Measurements from ENCODE around the gene LTA. TPM values are rescaled to one million over a fixed set of nuclear protein-coding genes. Genes with fewer than 3 reads are reported as not detected.
A peak's percentile ranks its signal among the peaks of the same experiment; 100 is the strongest.
"Not testable (repeated sequence)": the region's sequence is repeated elsewhere in the genome, so short reads cannot be mapped to it uniquely, and the experiment has no call there.

The LTA gene
- total RNA-seq, 2 experiments from 2014 or later: 328 to 335 TPM

DNA sequence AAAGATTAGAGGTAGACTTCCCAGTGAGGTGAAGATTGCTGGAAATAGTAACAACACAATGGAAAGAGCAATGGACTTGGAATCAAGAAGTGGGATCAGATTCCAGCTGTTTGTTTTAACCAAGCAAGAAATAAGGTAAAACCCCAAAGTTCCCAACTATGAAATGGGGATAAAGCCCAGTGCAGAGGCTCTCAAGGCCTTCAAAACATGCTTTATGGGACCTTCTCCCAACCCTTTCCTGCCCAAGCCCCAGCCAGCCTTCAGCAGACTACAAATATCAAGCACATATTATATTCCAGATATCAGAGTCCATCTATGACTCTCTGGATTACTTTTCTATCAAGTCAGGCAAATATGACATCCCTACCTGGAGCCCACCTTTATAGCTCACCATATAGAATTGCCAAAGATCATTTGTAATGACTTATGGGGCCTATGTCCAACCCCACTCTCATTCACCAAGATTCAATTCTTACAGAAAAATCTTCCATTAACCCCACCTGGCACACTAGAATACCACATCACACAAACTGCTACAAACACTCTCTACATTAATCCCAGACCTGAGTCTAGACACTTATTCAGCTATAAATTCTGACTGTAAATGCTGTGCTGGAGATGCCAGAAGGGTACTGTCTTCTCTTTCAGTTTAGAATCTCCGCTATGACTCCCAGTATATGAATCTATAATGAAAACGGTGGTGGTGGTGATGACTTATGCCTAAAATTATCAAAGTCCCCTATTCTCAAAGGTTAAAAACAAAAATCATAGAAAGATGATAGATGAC is 36.4 kb upstream of the LTA start:
- no peaks in the 10 kb centered on the region for H3K9me3 Mint-ChIP-seq
- peaks cover 64% of the 10 kb centered on the region for H3K4me1 Mint-ChIP-seq
- H3K36me3 Mint-ChIP-seq: peaks cover 74% of the 10 kb centered on the region
- no peak for DNase-seq
- no peak overlapping the region for H3K4me3 Mint-ChIP-seq
- H3K27ac Mint-ChIP-seq: peak overlapping the region; percentile 72
- H3K27me3 Mint-ChIP-seq: no peaks in the 10 kb centered on the region

DNA sequence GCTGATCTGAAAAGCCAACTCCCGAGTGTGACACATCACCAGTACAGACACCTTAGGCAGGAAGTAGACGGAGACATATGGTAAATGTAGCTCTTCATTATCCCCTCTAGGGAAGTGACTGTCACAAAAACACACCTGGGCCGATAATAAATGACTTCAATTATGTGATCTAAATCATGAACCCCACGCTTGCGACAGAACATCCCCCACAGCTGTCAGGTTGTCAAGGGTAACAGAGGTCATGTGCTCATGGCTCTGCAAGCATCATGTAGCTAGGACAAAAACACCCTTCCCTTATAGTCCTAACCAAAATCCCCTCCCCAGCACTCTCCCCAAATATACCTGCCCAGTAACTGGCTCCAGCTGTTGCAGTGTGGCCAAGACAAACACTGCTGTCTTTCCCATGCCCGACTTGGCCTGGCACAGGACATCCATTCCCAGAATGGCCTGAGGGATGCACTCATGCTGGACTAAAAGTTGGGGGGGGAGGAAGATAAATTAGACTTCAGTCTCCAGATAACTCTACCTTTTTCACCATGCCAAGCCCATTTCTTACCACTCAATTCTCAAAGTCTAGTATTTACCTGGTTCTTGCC is 33.2 kb upstream of the LTA start:
- no peak for DNase-seq
- H3K36me3 Mint-ChIP-seq: peaks cover 64% of the 10 kb centered on the region
- no peaks in the 10 kb centered on the region for H3K9me3 Mint-ChIP-seq
- H3K4me1 Mint-ChIP-seq: peaks cover 57% of the 10 kb centered on the region
- peak overlapping the region; percentile 81 for H3K4me3 Mint-ChIP-seq
- H3K27ac Mint-ChIP-seq: peak overlapping the region; percentile 68
- no peaks in the 10 kb centered on the region for H3K27me3 Mint-ChIP-seq

- Mint-ChIP-seq H3K9me3 (no peaks in the 10 kb centered on the region), H3K27me3 (no peaks in the 10 kb centered on the region), H3K27ac (peak overlapping the region; percentile 95), H3K4me3 (peak overlapping the region; percentile 81), H3K36me3 (peaks cover 51% of the 10 kb centered on the region), H3K4me1 (peaks cover 46% of the 10 kb centered on the region)
- DNase-seq: no peak
These were observed 31.4 kb upstream of the LTA start for GRCh38 chr6:31540640-31541039.

- H3K9me3 Mint-ChIP-seq: no peaks in the 10 kb centered on the region
These were observed 30.9 kb upstream of the LTA start for GRCh38 chr6:31541059-31541657.

GRCh38 chr6:31541658-31542521 is 30.2 kb upstream of the LTA start, which contains the start of gene DDX39B:
DDX39B (minus strand) TSS chr6:31542003; CDS start chr6:31540532, 1,471 bp downstream.
- H3K4me1 Mint-ChIP-seq: peaks cover 41% of the 10 kb centered on the region
- H3K27ac Mint-ChIP-seq: peak within 1 kb of the TSS; percentile 95
- no peaks in the 10 kb centered on the region for H3K27me3 Mint-ChIP-seq
- DNase-seq: peak; percentile 93
- H3K9me3 Mint-ChIP-seq: no peaks in the 10 kb centered on the region
- peak within 1 kb of the TSS; percentile 81 for H3K4me3 Mint-ChIP-seq
- peaks cover 39% of the 10 kb centered on the region for H3K36me3 Mint-ChIP-seq

More at GRCh38 chr6:31541059-31541657, 30.9 kb upstream of the LTA start:
- Mint-ChIP-seq H3K27me3 (no peaks in the 10 kb centered on the region), H3K4me1 (peaks cover 45% of the 10 kb centered on the region), H3K36me3 (peaks cover 46% of the 10 kb centered on the region), H3K27ac (peak overlapping the region; percentile 95), H3K4me3 (peak overlapping the region; percentile 81)
- DNase-seq: peak; percentile 61

DNA sequence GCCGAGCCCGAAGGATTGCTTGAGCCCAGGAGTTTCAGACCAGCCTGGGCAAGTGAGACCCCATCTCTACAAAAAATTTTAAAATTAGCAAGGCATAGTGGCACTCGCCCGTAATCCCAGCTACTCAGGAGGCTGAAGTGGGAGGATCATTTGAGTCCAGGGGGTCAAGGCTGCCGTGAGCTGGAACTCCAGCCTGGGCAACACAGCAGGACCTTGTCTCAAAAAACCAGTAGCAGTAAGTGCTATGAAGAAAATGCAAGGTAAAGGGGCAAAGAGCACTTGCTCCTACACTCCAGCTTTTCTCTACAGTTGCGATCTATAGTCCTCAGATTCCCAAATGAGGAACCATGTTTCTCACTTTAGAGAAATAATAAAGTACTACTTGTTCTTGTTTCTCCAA is 28.4 kb upstream of the LTA start:
- Mint-ChIP-seq H3K4me3 (peak overlapping the region; percentile 81), H3K27ac (no peak overlapping the region), H3K9me3 (no peaks in the 10 kb centered on the region), H3K36me3 (peaks cover 30% of the 10 kb centered on the region), H3K4me1 (peaks cover 37% of the 10 kb centered on the region), H3K27me3 (no peaks in the 10 kb centered on the region)
- no peak for DNase-seq

DNA sequence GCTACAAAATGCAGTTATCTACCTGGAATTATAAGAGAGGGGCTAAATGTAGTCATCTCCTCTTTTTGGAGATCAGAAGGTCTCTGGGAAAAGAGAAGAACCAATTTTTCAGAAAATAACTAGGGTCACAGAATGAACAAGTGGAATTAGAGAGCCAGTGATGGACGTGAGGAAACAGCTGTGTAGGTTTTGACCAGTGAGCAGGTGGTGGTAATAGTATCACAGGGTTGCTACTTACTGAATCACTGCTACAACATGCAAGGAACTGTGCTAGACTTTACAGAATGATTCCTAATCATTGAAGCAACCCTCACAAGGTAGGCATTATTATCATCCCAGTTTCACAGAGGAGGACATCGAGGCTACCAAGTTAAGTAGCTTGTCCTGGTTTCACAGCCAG is 27.4 kb upstream of the LTA start:
- Mint-ChIP-seq H3K4me1 (peaks cover 33% of the 10 kb centered on the region), H3K27me3 (no peaks in the 10 kb centered on the region), H3K36me3 (peaks cover 21% of the 10 kb centered on the region), H3K9me3 (no peaks in the 10 kb centered on the region), H3K4me3 (no peak overlapping the region), H3K27ac (no peak overlapping the region)
- DNase-seq: no peak

- no peak overlapping the region for H3K4me3 Mint-ChIP-seq
- no peaks in the 10 kb centered on the region for H3K27me3 Mint-ChIP-seq
- H3K9me3 Mint-ChIP-seq: no peaks in the 10 kb centered on the region
- H3K36me3 Mint-ChIP-seq: peaks cover 15% of the 10 kb centered on the region
- DNase-seq: no peak
- H3K4me1 Mint-ChIP-seq: peaks cover 27% of the 10 kb centered on the region
- no peak overlapping the region for H3K27ac Mint-ChIP-seq
These were observed 26.8 kb upstream of the LTA start for GRCh38 chr6:31545291-31545690.

DNA sequence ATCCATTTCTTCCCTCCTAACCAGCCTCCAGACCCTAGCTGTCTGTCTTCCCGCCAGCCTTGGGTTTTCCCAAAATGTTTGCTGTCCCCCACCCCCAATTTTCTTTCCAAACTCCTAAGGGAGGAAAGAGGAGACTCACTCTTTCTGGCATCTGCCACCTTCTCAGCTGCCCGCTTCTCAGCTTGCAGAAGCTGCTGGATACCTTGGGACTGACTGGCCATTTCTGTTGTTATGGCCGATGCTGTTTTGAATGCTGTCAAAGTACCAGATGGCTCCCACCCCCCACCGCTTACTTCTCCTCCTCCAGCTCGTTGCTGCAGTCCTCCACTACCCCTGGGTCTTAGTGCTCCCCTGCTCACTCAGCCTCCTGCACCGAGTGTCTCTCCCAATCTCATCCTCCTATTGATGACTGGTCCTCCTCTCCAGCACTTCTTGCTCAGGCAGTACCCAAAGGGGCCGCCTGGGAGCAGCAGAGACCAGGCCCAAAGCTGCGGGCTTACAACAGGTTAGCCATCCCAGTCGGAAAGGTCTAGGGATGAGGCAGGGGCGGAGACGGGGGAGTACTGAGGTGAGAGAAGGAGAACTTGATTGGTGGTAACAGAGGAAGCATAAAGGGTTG is 25.6 kb upstream of the LTA start, which contains the start of gene ATP6V1G2:
TSS of gene ATP6V1G2 (minus strand) at position 270 of the 619 bp plus-strand sequence. CDS start at position 221, 49 bp downstream.
- H3K36me3 Mint-ChIP-seq: peaks cover 8% of the 10 kb centered on the region
- peaks cover 29% of the 10 kb centered on the region for H3K4me1 Mint-ChIP-seq
- no peaks in the 10 kb centered on the region for H3K27me3 Mint-ChIP-seq
- DNase-seq: peak; percentile 90
- H3K4me3 Mint-ChIP-seq: peak within 1 kb of the TSS; percentile 84
- H3K9me3 Mint-ChIP-seq: no peaks in the 10 kb centered on the region
- peak within 1 kb of the TSS; percentile 86 for H3K27ac Mint-ChIP-seq

DNA sequence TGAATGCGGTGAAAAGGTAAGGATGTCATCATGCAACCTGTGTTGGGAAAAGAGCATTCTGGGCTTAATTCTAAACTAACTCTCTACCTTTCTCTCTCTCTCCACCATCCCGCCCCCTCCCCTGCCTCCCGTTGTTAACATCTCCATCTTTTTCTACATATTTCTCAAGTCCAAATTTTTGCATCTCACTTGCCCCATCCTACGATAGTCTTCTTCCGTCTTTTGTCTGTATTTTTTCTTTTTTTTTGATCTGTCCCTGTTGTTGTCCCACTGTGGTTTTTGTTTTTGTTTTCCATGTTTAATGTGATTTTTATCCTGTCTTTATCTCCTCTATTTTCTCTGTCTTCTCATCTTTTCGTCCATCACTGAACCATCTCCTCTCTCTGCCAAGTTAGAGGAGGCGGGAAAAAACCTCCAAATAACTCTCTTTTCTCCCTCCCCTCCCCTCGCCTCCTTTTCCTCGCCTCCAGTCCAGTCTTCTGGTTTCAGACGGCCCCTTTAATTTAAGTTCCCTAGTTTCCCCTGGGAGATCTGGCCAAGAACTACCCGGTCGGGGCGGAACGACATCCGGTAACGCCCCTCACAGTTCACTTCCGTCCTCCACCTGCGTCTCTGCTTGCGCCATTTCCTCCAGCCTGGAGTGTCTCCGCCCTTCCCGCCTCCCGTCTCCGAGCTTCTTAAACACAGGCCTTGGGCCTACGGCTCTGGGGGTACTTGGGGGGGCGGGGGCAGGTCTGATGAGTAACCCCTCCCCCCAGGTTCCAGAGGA is 24.9 kb upstream of the LTA start, which contains the start of gene NFKBIL1:
TSS of gene NFKBIL1 (plus strand) at position 651 of the 769 bp plus-strand sequence. CDS start at position 738, 87 bp downstream.
- DNase-seq: peak; percentile 93
- Mint-ChIP-seq H3K27ac (peak within 1 kb of the TSS; percentile 86), H3K27me3 (no peaks in the 10 kb centered on the region), H3K9me3 (no peaks in the 10 kb centered on the region), H3K36me3 (peaks cover 7% of the 10 kb centered on the region), H3K4me3 (peak within 1 kb of the TSS; percentile 84), H3K4me1 (peaks cover 30% of the 10 kb centered on the region)

DNA sequence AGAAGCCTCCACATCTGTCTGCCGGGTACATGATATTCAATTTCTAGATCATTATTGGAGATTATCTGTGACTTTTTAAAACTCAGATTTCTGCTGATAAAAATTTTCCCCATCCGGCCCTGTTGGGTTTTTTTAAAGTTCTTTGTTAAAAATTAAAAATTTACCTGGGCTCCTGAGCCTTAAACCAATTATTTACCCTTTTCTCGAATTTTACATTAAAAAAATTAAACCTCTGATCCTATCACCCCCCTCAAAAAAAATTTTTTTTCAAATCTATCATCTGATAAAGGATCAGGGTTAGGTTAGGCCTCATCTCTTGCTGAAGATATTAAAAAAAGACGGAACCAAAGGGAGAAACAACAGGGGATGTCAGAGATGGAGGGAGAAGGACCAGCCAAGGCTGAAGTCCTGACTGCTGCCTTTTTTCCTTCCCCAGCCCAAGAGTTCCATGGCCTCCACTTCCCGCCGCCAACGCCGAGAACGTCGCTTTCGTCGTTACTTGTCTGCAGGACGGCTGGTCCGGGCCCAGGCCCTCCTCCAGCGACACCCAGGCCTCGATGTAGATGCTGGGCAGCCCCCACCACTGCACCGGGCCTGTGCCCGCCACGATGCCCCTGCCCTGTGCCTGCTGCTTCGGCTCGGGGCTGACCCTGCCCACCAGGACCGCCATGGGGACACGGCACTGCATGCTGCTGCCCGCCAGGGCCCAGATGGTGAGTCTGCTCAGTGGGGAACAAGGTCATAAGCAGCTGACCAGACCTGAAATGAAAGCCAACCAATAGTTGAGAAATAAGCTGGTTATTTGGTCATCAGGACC is 24.2 kb upstream of the LTA start:
- Mint-ChIP-seq H3K36me3 (peaks cover 8% of the 10 kb centered on the region), H3K4me1 (peaks cover 30% of the 10 kb centered on the region), H3K9me3 (no peaks in the 10 kb centered on the region), H3K27ac (peak overlapping the region; percentile 86), H3K27me3 (no peaks in the 10 kb centered on the region), H3K4me3 (peak overlapping the region; percentile 84)
- no peak for DNase-seq

DNA sequence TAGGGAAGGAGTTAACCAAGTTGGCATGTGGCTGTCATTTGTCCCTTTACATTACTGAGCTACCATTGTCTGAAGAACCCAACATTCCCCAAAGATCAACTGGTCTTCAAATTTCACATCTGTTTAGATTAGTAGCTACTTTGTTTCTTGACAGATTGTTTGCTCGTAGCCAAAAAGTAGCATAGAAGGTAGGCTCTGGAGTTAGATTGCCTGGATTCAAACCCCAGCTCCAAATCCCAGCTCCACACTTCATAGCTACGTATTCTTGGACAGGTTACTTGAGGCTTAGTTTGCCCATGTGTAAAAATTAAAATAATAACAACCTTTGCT is 23.6 kb upstream of the LTA start:
- H3K4me3 Mint-ChIP-seq: peak overlapping the region; percentile 84
- H3K9me3 Mint-ChIP-seq: no peaks in the 10 kb centered on the region
- H3K4me1 Mint-ChIP-seq: peaks cover 25% of the 10 kb centered on the region
- H3K27me3 Mint-ChIP-seq: no peaks in the 10 kb centered on the region
- DNase-seq: no peak
- no peak overlapping the region for H3K27ac Mint-ChIP-seq
- H3K36me3 Mint-ChIP-seq: peaks cover 5% of the 10 kb centered on the region

GRCh38 chr6:31551371-31551770 is 20.7 kb upstream of the LTA start:
- not testable (repeated sequence) for H3K27me3 Mint-ChIP-seq, H3K27ac Mint-ChIP-seq, H3K9me3 Mint-ChIP-seq
- Mint-ChIP-seq H3K4me3 (peak overlapping the region; percentile 57), H3K4me1 (peaks cover 37% of the 10 kb centered on the region), H3K36me3 (peaks cover 11% of the 10 kb centered on the region)
- peak; percentile 47 for DNase-seq

Measured in activated naive CD8-positive, alpha-beta T cell treated with anti-CD3 and anti-CD28 coated beads for 36 hours (primary cell).